IPS-15b (cell line): ENCODE measurements around the gene HACL1.
A peak's percentile ranks its signal among the peaks of the same experiment; 100 is the strongest.
"Not testable (repeated sequence)": the region's sequence is repeated elsewhere in the genome, so short reads cannot be mapped to it uniquely, and the experiment has no call there.

Source experiments
- H3K27me3 ChIP-seq: one replicate; pipeline ENCODE4 v1.6.1; 2013; ENCODE audit warnings: low read length; ENCODE audit not compliant: control insufficient read depth, insufficient read depth
- H3K36me3 ChIP-seq: one replicate; pipeline ENCODE4 v1.6.1; 2013; ENCODE audit warnings: low read length; ENCODE audit not compliant: control insufficient read depth, insufficient read depth
- H3K4me1 ChIP-seq: one replicate; pipeline ENCODE4 v1.6.1; 2013; ENCODE audit warnings: mild to moderate bottlenecking, low read length; ENCODE audit not compliant: control insufficient read depth, insufficient read depth
- H3K4me3 ChIP-seq: one replicate; pipeline ENCODE4 v1.5.1; 2013; ENCODE audit warnings: low read depth, low read length
- H3K9ac ChIP-seq: one replicate; pipeline ENCODE4 v1.6.1; 2013; ENCODE audit warnings: low read depth, mild to moderate bottlenecking, low read length
- H3K9me3 ChIP-seq: one replicate; pipeline ENCODE4 v1.6.1; 2013; ENCODE audit warnings: mild to moderate bottlenecking, low read length; ENCODE audit not compliant: control insufficient read depth, insufficient read depth

HACL1 gene

GRCh38 chr3:15535732-15536131 is 65.6 kb downstream of the HACL1 start:
- Histone ChIP-seq H3K4me3 (no peak overlapping the region), H3K27me3 (no peaks in the 10 kb centered on the region), H3K9ac (no peak overlapping the region), H3K36me3 (no peaks in the 10 kb centered on the region), H3K9me3 (no peaks in the 10 kb centered on the region), H3K4me1 (no peaks in the 10 kb centered on the region)

GRCh38 chr3:15532614-15533013 is 68.8 kb downstream of the HACL1 start:
- not testable (repeated sequence) for H3K9ac ChIP-seq, H3K36me3 ChIP-seq, H3K9me3 ChIP-seq, H3K4me1 ChIP-seq, H3K4me3 ChIP-seq, H3K27me3 ChIP-seq

GRCh38 chr3:15531346-15531745 is 70.0 kb downstream of the HACL1 start:
- no peaks in the 10 kb centered on the region for H3K36me3 ChIP-seq
- H3K9me3 ChIP-seq, result no peaks in the 10 kb centered on the region
- no peaks in the 10 kb centered on the region for H3K27me3 ChIP-seq
- no peaks in the 10 kb centered on the region for H3K4me1 ChIP-seq
- no peak overlapping the region for H3K4me3 ChIP-seq
- no peak overlapping the region for H3K9ac ChIP-seq

- Histone ChIP-seq H3K27me3 (no peaks in the 10 kb centered on the region), H3K9ac (no peak overlapping the region), H3K4me3 (no peak overlapping the region), H3K36me3 (no peaks in the 10 kb centered on the region), H3K4me1 (no peaks in the 10 kb centered on the region), H3K9me3 (no peaks in the 10 kb centered on the region)
Observed at GRCh38 chr3:15528854-15529537, 72.4 kb downstream of the HACL1 start.

GRCh38 chr3:15527031-15527459 is 74.3 kb downstream of the HACL1 start:
- H3K9ac ChIP-seq, result no peak overlapping the region
- peaks cover 15% of the 10 kb centered on the region for H3K27me3 ChIP-seq
- H3K36me3 ChIP-seq, result no peaks in the 10 kb centered on the region
- H3K4me1 ChIP-seq, result no peaks in the 10 kb centered on the region
- no peak overlapping the region for H3K4me3 ChIP-seq
- no peaks in the 10 kb centered on the region for H3K9me3 ChIP-seq

GRCh38 chr3:15525790-15526189 is 75.6 kb downstream of the HACL1 start:
- peaks cover 15% of the 10 kb centered on the region for H3K27me3 ChIP-seq
- H3K4me3 ChIP-seq, result no peak overlapping the region
- no peaks in the 10 kb centered on the region for H3K9me3 ChIP-seq
- no peaks in the 10 kb centered on the region for H3K36me3 ChIP-seq
- no peaks in the 10 kb centered on the region for H3K4me1 ChIP-seq
- H3K9ac ChIP-seq, result no peak overlapping the region

GRCh38 chr3:15523660-15524417 is 77.5 kb downstream of the HACL1 start:
- H3K27me3 ChIP-seq, result peaks cover 15% of the 10 kb centered on the region
- H3K9me3 ChIP-seq, result no peaks in the 10 kb centered on the region
- no peak overlapping the region for H3K9ac ChIP-seq

GRCh38 chr3:15522016-15522415 is 79.4 kb downstream of the HACL1 start:
- Histone ChIP-seq H3K4me3 (no peak overlapping the region), H3K9ac (no peak overlapping the region), H3K4me1 (no peaks in the 10 kb centered on the region), H3K27me3 (peaks cover 15% of the 10 kb centered on the region), H3K9me3 (no peaks in the 10 kb centered on the region), H3K36me3 (no peaks in the 10 kb centered on the region)

More at GRCh38 chr3:15523660-15524417, 77.5 kb downstream of the HACL1 start:
- Histone ChIP-seq H3K4me1 (no peaks in the 10 kb centered on the region), H3K4me3 (no peak overlapping the region), H3K36me3 (no peaks in the 10 kb centered on the region)

GRCh38 chr3:15521573-15521965 is 79.8 kb downstream of the HACL1 start, which contains the start of gene COLQ:
Gene COLQ (minus strand): TSS chr3:15521706. CDS start chr3:15521625, 81 bp downstream.
- Histone ChIP-seq H3K4me3 (peak within 1 kb of the TSS; percentile 1), H3K9ac (no peak within 1 kb of the TSS), H3K4me1 (no peaks in the 10 kb centered on the region), H3K27me3 (peaks cover 15% of the 10 kb centered on the region), H3K9me3 (no peaks in the 10 kb centered on the region), H3K36me3 (no peaks in the 10 kb centered on the region)

- no peaks in the 10 kb centered on the region for H3K9me3 ChIP-seq
- peak overlapping the region; percentile 1 for H3K4me3 ChIP-seq
- H3K4me1 ChIP-seq, result no peaks in the 10 kb centered on the region
- H3K36me3 ChIP-seq, result no peaks in the 10 kb centered on the region
- H3K9ac ChIP-seq, result no peak overlapping the region
- H3K27me3 ChIP-seq, result peaks cover 15% of the 10 kb centered on the region
Observed at GRCh38 chr3:15520804-15521572, 80.4 kb downstream of the HACL1 start.

- Histone ChIP-seq H3K9ac (no peak overlapping the region), H3K27me3 (peaks cover 15% of the 10 kb centered on the region), H3K36me3 (no peaks in the 10 kb centered on the region), H3K9me3 (no peaks in the 10 kb centered on the region), H3K4me3 (no peak overlapping the region), H3K4me1 (no peaks in the 10 kb centered on the region)
Observed at GRCh38 chr3:15520185-15520584, 81.2 kb downstream of the HACL1 start.
